ENCODE results near the gene BCLAF1.

- TF ChIP-seq CTCF (IDR thresholded peaks at IDR 0.05) (no peak), EP300 (IDR thresholded peaks at IDR 0.05) (no peak), POLR2AphosphoS5 (IDR thresholded peaks at IDR 0.05) (no peak), POLR2A (IDR thresholded peaks at IDR 0.05) (no peak)
Measured at GRCh38 chr6:136274062-136274461, 15.6 kb downstream of the BCLAF1 start.
